Natural killer cell (primary cell): ENCODE results near the gene ARHGDIA. TPM values are rescaled to one million over a fixed set of nuclear protein-coding genes. Genes with fewer than 3 reads are reported as not detected.

Experiments used
- ATAC-seq, 3 donors: fragments of 150-1000 bp in 2 of 3; fragments of 200-7000 bp in 1 of 3; cut with Tn5 transposase; 1 replicate in 1 of 3; 2 replicates in 2 of 3; pipeline ENCODE4 v1.10.0; 2021; ENCODE audit warnings: mild to moderate bottlenecking in 2 of 3, moderate library complexity in 2 of 3
- DNase-seq, 2 donors: peaks; one replicate each; pipeline versions ENCODE4 v3.0.0 to v3.0.0-alpha.2; 2013 to 2021; ENCODE audit warnings: mixed read lengths in 1 of 2
- H3K27ac ChIP-seq: one replicate; pipeline ENCODE4 v1.5.1; 2013; ENCODE audit warnings: mild to moderate bottlenecking, low read length
- H3K27me3 ChIP-seq: one replicate; pipeline ENCODE4 v1.6.1; 2013; ENCODE audit warnings: low read length; ENCODE audit not compliant: control insufficient read depth, insufficient read depth
- H3K36me3 ChIP-seq: one replicate; pipeline ENCODE4 v1.6.1; 2013; ENCODE audit warnings: low read length; ENCODE audit not compliant: control insufficient read depth, insufficient read depth
- H3K4me1 ChIP-seq: one replicate; pipeline ENCODE4 v1.6.1; 2013; ENCODE audit warnings: low read length; ENCODE audit not compliant: control insufficient read depth, insufficient read depth
- H3K4me3 ChIP-seq: one replicate; pipeline ENCODE4 v1.5.1; 2013; ENCODE audit warnings: low read length
- H3K9me3 ChIP-seq: one replicate; pipeline ENCODE4 v1.6.1; 2013; ENCODE audit warnings: low read length; ENCODE audit not compliant: control insufficient read depth, insufficient read depth
- H3K27ac Mint-ChIP-seq, 2 donors: one replicate each; pipeline ENCODE4 v1.8.0; 2022; ENCODE audit warnings: mild to moderate bottlenecking in 2 of 2, mixed read lengths in 2 of 2, moderate library complexity in 1 of 2
- H3K27me3 Mint-ChIP-seq, 2 donors: one replicate each; pipeline ENCODE4 v1.8.0; 2022; ENCODE audit warnings: low read depth in 2 of 2, mixed read lengths in 2 of 2
- H3K36me3 Mint-ChIP-seq: one replicate; pipeline ENCODE4 v1.8.0; 2022; ENCODE audit warnings: mixed read lengths
- H3K4me1 Mint-ChIP-seq, 2 donors: one replicate each; pipeline ENCODE4 v1.8.0; 2022; ENCODE audit warnings: mixed read lengths in 2 of 2
- H3K4me3 Mint-ChIP-seq: one replicate; pipeline ENCODE4 v1.8.0; 2022; ENCODE audit warnings: mild to moderate bottlenecking, moderate library complexity, mixed read lengths
- H3K9me3 Mint-ChIP-seq, 2 donors: one replicate each; pipeline ENCODE4 v1.8.0; 2022; ENCODE audit warnings: mixed read lengths in 2 of 2
- CTCF ChIP-seq: fragments of 200-600 bp; IDR thresholded peaks from one replicate; pipeline ENCODE4 v1.8.0; 2022; ENCODE audit warnings: antibody characterized with exemption
- WGBS: methylation state at CpG from one replicate; pipeline ENCODE4 v1.1.7; 2013; ENCODE audit warnings: missing lambda C conversion rate; ENCODE audit not compliant: insufficient coverage; 5-methylcytosine and 5-hydroxymethylcytosine counted together
- intact Hi-C: fragments of 100-400 bp; cut with micrococcal nuclease; formaldehyde crosslinking; loops from one replicate; pipeline ENCODE4 v1.14.2; 2022
- total RNA-seq, 4 donors: library from RNA; stranded (reverse); fragments of 120-200 nt in 1 of 4; gene quantifications; one replicate each; pipeline versions ENCODE4 v1.2.3 to v1.2.4, GENCODE V29; 2013 to 2022

ARHGDIA gene
- total RNA-seq, 3 donors from 2014 or later (not counting 1 experiment from before 2014, with no cell fraction given) = 600 to 824 (median 689) TPM

- Histone ChIP-seq H3K27me3 (no peaks in the 10 kb centered on the region), H3K4me1 (peaks cover 48% of the 10 kb centered on the region), H3K9me3 (no peaks in the 10 kb centered on the region), H3K4me3 (no peak overlapping the region), H3K27ac (peak overlapping the region; percentile 29), H3K36me3 (peaks cover 28% of the 10 kb centered on the region)
- no peaks in the 10 kb centered on the region for H3K27me3 Mint-ChIP-seq
- H3K4me3 Mint-ChIP-seq = peak overlapping the region; percentile 47
- 58% methylated on average over 23 of the region's 23 CpGs for WGBS
- peaks cover 24 to 50% of the 10 kb centered on the region in 2 donors for H3K4me1 Mint-ChIP-seq
- peak overlapping the region; percentile 75 to 87 for H3K27ac Mint-ChIP-seq
- no peaks in the 10 kb centered on the region for H3K36me3 Mint-ChIP-seq
- intact Hi-C loops = no loop called here
- TF ChIP-seq CTCF = no peak
- no peaks in the 10 kb centered on the region for H3K9me3 Mint-ChIP-seq
- ATAC-seq (no peak), DNase-seq (peak in 1 of 2 donors; percentile 50)
Measured at GRCh38 chr17:81867170-81867990, 3.8 kb downstream of the ARHGDIA start.

- Mint-ChIP-seq H3K4me3 (peak overlapping the region; percentile 4), H3K9me3 (no peaks in the 10 kb centered on the region), H3K27ac (peak overlapping the region; percentile 75 to 87), H3K27me3 (no peaks in the 10 kb centered on the region), H3K4me1 (peaks cover 24 to 44% of the 10 kb centered on the region in 2 donors), H3K36me3 (no peaks in the 10 kb centered on the region)
- intact Hi-C loops = no loop called here
- peak overlapping the region; percentile 9 for H3K27ac ChIP-seq
- ATAC-seq (no peak), DNase-seq (no peak)
- H3K4me1 ChIP-seq = peaks cover 47% of the 10 kb centered on the region
- H3K4me3 ChIP-seq = no peak overlapping the region
- WGBS = 68% methylated on average over 15 of the region's 18 CpGs
- H3K9me3 ChIP-seq = no peaks in the 10 kb centered on the region
- no peaks in the 10 kb centered on the region for H3K27me3 ChIP-seq
- no peak for TF ChIP-seq CTCF
- peaks cover 28% of the 10 kb centered on the region for H3K36me3 ChIP-seq
Measured at GRCh38 chr17:81866440-81867169, 4.5 kb downstream of the ARHGDIA start.

- Histone ChIP-seq H3K9me3 (no peaks in the 10 kb centered on the region), H3K36me3 (peaks cover 28% of the 10 kb centered on the region), H3K4me1 (peaks cover 50% of the 10 kb centered on the region), H3K4me3 (no peak overlapping the region), H3K27me3 (no peaks in the 10 kb centered on the region), H3K27ac (no peak overlapping the region)
- no peaks in the 10 kb centered on the region for H3K27me3 Mint-ChIP-seq
- H3K36me3 Mint-ChIP-seq = no peaks in the 10 kb centered on the region
- peak overlapping the region; percentile 21 for H3K4me3 Mint-ChIP-seq
- no peaks in the 10 kb centered on the region for H3K9me3 Mint-ChIP-seq
- ATAC-seq (no peak), DNase-seq (no peak)
- no peak for TF ChIP-seq CTCF
- intact Hi-C loops = no loop called here
- 89% methylated on average over 18 of the region's 18 CpGs for WGBS
- H3K4me1 Mint-ChIP-seq = peaks cover 24 to 51% of the 10 kb centered on the region in 2 donors
- H3K27ac Mint-ChIP-seq = peak overlapping the region; percentile 75 to 87
Measured at GRCh38 chr17:81865733-81866439, 5.3 kb downstream of the ARHGDIA start.
